Measurements from ENCODE around the gene GLRX3. TPM values are rescaled to one million over a fixed set of nuclear protein-coding genes. Genes with fewer than 3 reads are reported as not detected.

The GLRX3 gene
- total RNA-seq, 1 experiment from 2014 or later, result 188 TPM

- CTCF ChIA-PET, result no interaction called here
- H3K27ac ChIP-seq (ENCODE audit: low read length), result no peak overlapping the region
- H3K36me3 ChIP-seq (ENCODE audit: control insufficient read depth, insufficient read depth, low read length), result no peaks in the 10 kb centered on the region
- intact Hi-C loops (cut with micrococcal nuclease; ENCODE audit: unreplicated experiment), result no loop called here
- in situ Hi-C loops (cut with HindIII; ENCODE audit: low pct_unique_long_range_greater_than_20kb, low sequenced_read_pairs), result no loop called here
- peaks cover 6% of the 10 kb centered on the region; the same call in 1 of the 2 replicates for H3K9me3 ChIP-seq (ENCODE audit: control insufficient read depth, insufficient read depth, low read depth, low read length)
- no peaks in the 10 kb centered on the region for H3K27me3 ChIP-seq (ENCODE audit: control insufficient read depth, insufficient read depth, low read length)
- no peak for ATAC-seq
- POLR2A ChIA-PET, result no interaction called here
- no peak for DNase-seq (ENCODE audit: low read depth, low spot score)
- TF ChIP-seq TCF7L2 (IDR thresholded peaks at IDR 0.05; ENCODE audit: low read depth, low read length) (no peak), POLR2AphosphoS5 (IDR thresholded peaks at IDR 0.05; ENCODE audit: low read depth, low read length) (no peak), CTCF (IDR thresholded peaks at IDR 0.05) (no peak), REST (IDR thresholded peaks at IDR 0.05; ENCODE audit: insufficient read depth in 1 of 2, low read depth in 2 of 2, low read length in 1 of 2) (no peak), SIN3A (IDR thresholded peaks at IDR 0.05; ENCODE audit: borderline replicate concordance, insufficient read depth, low read depth, low read length) (no peak)
- H3K4me1 ChIP-seq (ENCODE audit: control insufficient read depth, insufficient read depth, low read length), result no peaks in the 10 kb centered on the region
- BruUV-seq (replicated peaks), result no TSS peak
- H3K4me3 ChIP-seq (ENCODE audit: low read depth in 2 of 2, low read length in 2 of 2), result no peak overlapping the region
These were observed 86.2 kb downstream of the GLRX3 start for GRCh38 chr10:130222381-130222780.

- H3K27ac ChIP-seq (ENCODE audit: low read length), result no peak overlapping the region
- in situ Hi-C loops (cut with HindIII; ENCODE audit: low pct_unique_long_range_greater_than_20kb, low sequenced_read_pairs) (no loop called here), intact Hi-C loops (cut with micrococcal nuclease; ENCODE audit: unreplicated experiment) (no loop called here)
- POLR2A ChIA-PET, result no interaction called here
- DNase-seq (ENCODE audit: low read depth, low spot score), result no peak
- no peaks in the 10 kb centered on the region for H3K36me3 ChIP-seq (ENCODE audit: control insufficient read depth, insufficient read depth, low read length)
- no peaks in the 10 kb centered on the region for H3K27me3 ChIP-seq (ENCODE audit: control insufficient read depth, insufficient read depth, low read length)
- no peak overlapping the region for H3K4me3 ChIP-seq (ENCODE audit: low read depth in 2 of 2, low read length in 2 of 2)
- BruUV-seq (replicated peaks), result no TSS peak
- no peaks in the 10 kb centered on the region for H3K4me1 ChIP-seq (ENCODE audit: control insufficient read depth, insufficient read depth, low read length)
- TF ChIP-seq TCF7L2 (IDR thresholded peaks at IDR 0.05; ENCODE audit: low read depth, low read length), result no peak
- no peak for TF ChIP-seq CTCF (IDR thresholded peaks at IDR 0.05)
- no peak for TF ChIP-seq SIN3A (IDR thresholded peaks at IDR 0.05; ENCODE audit: borderline replicate concordance, insufficient read depth, low read depth, low read length)
- TF ChIP-seq REST (IDR thresholded peaks at IDR 0.05; ENCODE audit: insufficient read depth in 1 of 2, low read depth in 2 of 2, low read length in 1 of 2), result no peak
- no peak for TF ChIP-seq POLR2AphosphoS5 (IDR thresholded peaks at IDR 0.05; ENCODE audit: low read depth, low read length)
- no peak for ATAC-seq
- H3K9me3 ChIP-seq (ENCODE audit: control insufficient read depth, insufficient read depth, low read depth, low read length), result peaks cover 15% of the 10 kb centered on the region; the same call in 1 of the 2 replicates
- CTCF ChIA-PET, result no interaction called here
These were observed 88.0 kb downstream of the GLRX3 start for GRCh38 chr10:130224228-130224627.

Data from Panc1 (cell line).